GM19324 (cell line): ENCODE measurements around the gene SLC22A23.

Experiments used
- ATAC-seq: cut with Tn5 transposase; IDR thresholded peaks from one replicate; pipeline ENCODE4 v1.9.1; 2021; ENCODE audit warnings: mild to moderate bottlenecking, moderate library complexity; ENCODE audit not compliant: unreplicated experiment, low FRiP score

Gene SLC22A23

GRCh38 chr6:3310051-3310448, 146.8 kb downstream of the SLC22A23 start:
- no peak for ATAC-seq

GRCh38 chr6:3309391-3310050, 147.3 kb downstream of the SLC22A23 start:
- ATAC-seq: no peak

- ATAC-seq: no peak
These were observed 148.7 kb downstream of the SLC22A23 start for GRCh38 chr6:3308106-3308505.

- ATAC-seq: no peak
These were observed 149.4 kb downstream of the SLC22A23 start for GRCh38 chr6:3307436-3307835.

GRCh38 chr6:3306848-3307247, 150.0 kb downstream of the SLC22A23 start:
- ATAC-seq: no peak

GRCh38 chr6:3305831-3306230, 151.0 kb downstream of the SLC22A23 start:
- no peak for ATAC-seq

- no peak for ATAC-seq
These were observed 151.7 kb downstream of the SLC22A23 start for GRCh38 chr6:3305216-3305565.

- ATAC-seq: no peak
These were observed 152.2 kb downstream of the SLC22A23 start for GRCh38 chr6:3304500-3305215.

- ATAC-seq: no peak
These were observed 152.9 kb downstream of the SLC22A23 start for GRCh38 chr6:3303795-3304411.

GRCh38 chr6:3301506-3301905, 155.3 kb downstream of the SLC22A23 start:
- ATAC-seq: no peak

GRCh38 chr6:3299221-3299620, 157.6 kb downstream of the SLC22A23 start:
- no peak for ATAC-seq

- no peak for ATAC-seq
These were observed 158.9 kb downstream of the SLC22A23 start for GRCh38 chr6:3297909-3298308.

- ATAC-seq: no peak
These were observed 159.8 kb downstream of the SLC22A23 start for GRCh38 chr6:3297006-3297405.

- no peak for ATAC-seq
These were observed 160.3 kb downstream of the SLC22A23 start for GRCh38 chr6:3296537-3296936.

GRCh38 chr6:3296078-3296477, 160.8 kb downstream of the SLC22A23 start:
- ATAC-seq: no peak

- ATAC-seq: no peak
These were observed 161.7 kb downstream of the SLC22A23 start for GRCh38 chr6:3294921-3295871.

GRCh38 chr6:3294396-3294795, 162.5 kb downstream of the SLC22A23 start:
- no peak for ATAC-seq

GRCh38 chr6:3293271-3294155, 163.3 kb downstream of the SLC22A23 start:
- ATAC-seq: no peak

- no peak for ATAC-seq
These were observed 164.2 kb downstream of the SLC22A23 start for GRCh38 chr6:3292431-3293197.
